Astrocyte of the hippocampus (primary cell): ENCODE results near the gene SLC10A1.

Source experiments
- DNase-seq: peaks from one replicate; pipeline ENCODE4 v3.0.0; 2011; ENCODE audit warnings: low read depth, low spot score

SLC10A1 gene

DNA sequence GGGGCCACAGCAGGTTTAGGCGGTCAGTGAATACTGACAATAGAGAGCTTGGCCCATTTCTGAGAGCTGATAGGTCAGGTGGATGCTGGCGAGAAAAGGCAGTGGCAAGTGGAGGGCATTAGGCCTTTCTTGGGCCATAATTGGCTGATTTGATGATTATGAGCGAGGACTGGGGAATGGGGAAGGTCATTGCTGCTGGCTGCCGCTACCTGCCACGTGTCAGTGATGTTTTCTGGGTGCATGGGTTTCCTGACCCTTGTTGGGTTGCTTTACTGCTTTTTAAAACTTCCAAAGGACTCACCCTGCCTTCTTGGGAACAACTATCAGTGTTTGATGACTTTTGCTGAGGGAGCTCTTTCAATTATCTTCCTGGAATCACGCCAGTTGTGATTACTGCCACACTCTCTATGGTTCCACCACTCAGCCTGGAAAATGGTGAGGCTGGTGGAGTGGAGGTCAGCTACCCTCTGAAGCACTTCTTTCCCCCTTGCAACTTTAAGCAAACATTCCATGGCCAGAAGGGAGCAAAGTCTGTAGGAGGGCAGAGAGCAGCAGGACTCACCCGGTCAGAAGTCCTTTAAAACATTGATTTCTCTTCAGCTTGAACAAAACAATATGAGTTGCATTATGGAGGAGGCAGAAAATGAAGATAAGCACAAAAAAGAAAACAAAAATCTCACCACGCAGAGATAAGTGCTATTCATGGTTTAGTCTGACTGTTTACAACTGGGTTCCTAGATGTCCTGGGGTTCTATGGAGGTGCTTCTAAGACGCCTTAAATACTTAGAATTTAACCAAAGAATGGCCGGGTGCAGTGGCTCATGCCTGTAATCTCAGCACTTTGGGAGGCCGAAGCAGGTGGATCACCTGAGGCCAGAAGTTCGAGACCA, 12.1 kb upstream of the SLC10A1 start:
- no peak for DNase-seq

DNA sequence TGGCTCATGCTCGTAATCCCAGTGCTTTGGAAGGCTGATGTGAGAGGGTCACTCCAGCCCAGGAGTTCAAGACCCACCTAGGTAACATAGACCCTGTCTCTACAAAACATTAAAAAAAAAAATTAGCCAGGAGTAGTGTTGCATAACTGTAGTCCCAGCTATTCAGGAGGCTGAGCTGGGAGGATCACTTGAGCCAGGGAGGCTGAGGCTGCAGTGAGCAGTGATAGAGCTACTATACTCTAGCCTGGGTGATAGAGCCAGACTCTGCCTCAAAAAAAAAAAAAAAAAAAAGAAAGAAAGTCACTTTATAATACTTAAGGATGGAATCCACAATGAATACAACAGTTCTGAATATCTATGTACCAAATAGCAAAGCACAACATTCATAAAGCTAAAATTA, 10.2 kb upstream of the SLC10A1 start:
- no peak for DNase-seq

DNA sequence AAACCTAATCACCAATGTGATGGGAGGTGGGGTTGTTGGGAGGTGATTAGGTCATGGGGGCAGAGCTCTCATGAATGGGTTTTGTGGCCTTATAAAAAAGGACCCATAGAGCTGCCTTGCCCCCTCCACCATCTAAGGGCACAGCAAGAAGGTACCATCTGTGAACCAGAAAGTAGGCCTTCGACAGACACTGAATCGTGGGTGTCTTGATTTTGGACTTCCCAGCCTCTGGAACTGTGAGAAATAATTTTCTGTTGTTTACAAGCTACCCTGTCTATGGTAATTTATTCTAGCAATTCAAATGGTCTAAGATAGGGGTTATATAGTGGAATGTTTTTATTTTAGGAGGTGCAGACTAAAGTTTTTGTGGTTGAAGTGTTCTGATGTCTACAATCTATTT, 7.9 kb upstream of the SLC10A1 start:
- no peak for DNase-seq

DNA sequence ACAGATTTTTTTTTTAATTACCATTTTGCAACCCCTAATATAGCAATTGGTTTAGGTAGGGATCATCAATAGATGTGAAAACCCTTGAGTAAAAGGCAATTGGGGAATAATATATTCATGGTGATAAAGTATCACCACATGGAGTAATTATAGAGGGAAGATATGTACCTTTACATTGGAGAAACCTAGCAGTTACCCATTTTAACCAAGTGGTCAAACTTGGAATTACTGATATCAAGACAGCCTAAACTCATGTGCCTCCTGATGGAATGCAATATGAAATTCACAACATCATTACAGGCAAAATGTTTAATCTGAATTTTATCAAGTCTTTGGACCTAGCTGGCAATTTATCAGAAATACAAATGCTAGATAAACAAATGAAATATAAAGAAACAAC, 6.7 kb upstream of the SLC10A1 start:
- DNase-seq: no peak

DNA sequence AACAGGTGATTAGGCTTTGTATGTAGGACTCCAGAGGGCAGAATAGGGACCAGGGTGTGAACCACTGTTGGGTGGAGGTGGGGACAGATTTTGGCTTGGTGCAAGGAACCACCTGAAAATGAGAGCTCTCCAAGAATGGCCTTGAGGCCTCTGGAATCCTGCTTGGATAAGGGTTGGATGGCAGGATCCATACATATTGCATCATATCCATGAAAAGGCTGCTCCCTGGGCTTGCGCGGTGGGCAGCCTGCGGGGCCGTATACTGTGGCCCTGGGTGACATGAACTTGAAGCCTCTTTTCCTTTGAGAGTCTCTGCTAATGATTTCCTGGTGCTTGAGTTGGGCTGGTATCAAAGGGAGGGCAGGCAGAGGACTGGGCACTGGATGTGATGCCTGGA, 1.3 kb upstream of the SLC10A1 start:
- DNase-seq: no peak

DNA sequence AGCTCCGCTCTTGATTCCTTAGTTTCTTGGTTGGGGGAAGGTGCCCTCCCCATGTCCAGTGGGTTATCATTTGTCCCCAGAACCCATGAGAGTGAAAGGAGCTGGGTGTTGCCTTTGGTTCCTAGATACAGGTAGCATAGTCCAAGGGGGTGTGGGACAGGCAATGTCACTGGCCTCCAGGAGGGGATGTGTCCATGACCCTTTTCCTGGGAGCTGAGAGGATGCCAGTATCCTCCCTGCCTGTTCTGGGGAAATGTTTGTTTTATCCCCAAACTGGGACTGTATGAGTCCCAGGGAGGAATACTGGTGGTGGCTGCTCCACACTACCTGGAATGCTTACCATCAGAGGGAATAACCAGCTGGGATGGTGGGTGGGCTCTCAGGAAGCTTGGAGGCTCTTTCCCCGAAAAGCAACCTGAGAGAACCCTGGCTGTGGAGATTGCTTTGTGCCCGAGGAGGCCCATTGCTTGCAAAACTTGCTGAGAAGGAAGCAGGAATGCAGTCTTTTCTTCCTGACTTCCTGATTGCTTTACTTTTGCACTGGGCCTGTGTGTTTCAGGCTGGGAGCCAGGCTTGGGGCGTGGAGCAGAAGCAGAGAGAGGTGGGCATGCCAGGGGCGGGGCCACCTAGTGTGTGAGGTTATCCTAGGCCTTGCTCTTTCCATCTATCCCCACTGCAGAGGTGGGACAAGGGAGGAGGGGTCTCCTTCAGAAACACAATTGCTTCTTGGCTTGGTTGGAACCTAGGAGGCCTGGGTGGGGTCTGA, 715 bp upstream of the SLC10A1 start:
- no peak for DNase-seq

DNA sequence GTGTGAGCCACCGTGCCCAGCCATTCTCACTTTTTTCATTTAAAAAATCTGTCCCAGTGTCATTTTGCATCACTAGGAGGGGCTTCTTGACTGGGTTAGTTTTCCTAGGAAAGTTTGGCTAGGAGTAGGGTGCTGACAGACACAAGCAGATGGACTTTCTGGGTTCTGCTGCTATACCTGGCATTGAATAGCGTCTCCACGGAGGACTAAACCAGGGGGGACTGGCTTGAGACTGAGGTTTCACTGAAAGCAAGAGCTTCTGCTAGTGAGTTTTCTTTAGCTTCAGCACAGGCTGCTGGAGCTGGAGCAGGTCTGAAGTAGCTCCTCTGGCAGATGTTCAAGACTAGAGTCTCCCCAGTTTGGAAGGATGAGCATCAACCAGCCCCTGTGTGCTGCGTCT, 1.4 kb downstream of the SLC10A1 start:
- no peak for DNase-seq

DNA sequence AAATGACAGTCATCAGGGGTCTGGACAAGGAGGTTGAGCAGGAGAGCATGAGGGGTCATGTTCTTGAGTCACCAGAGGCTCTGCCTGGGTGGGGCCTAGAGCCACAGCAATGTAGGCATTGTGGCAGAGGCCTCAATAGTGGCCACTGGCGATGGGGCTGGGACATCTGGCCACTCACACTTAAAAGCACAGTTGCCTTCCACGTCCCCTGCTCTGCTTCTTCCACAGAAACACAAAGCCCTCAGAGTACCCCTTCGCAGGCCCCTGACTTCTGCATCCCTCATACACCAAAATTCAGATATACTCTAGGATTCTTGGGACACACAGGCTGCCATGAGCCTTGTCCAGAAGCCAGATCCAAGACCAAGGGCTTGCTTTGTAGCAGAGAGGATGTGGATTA, 2.2 kb downstream of the SLC10A1 start:
- DNase-seq: no peak

DNA sequence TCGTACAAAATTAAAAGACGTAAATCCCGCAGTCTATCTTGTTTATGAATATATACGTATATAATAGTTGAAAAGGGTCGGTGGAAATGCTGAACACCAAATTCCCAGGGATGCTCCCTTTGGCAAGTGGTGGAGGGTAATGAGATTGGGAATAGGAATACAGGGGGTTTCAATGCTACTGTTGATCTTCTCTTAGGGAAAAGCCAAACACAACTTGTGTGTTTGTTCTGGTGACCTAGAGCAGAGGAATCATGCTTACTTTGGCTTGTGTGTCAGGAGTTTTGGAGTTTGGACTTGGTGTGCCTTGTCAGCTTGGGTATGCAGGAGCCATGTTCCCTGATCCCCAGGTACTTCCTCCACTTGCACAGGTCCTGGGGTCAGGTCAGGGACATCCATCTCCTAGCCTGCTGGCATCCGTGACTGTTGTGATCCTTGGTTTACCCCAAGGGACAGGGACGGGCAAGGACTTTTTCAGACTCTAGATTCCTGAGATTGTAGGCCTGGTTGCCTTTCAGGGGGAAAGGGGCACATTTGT, 4.1 kb downstream of the SLC10A1 start:
- no peak for DNase-seq

DNA sequence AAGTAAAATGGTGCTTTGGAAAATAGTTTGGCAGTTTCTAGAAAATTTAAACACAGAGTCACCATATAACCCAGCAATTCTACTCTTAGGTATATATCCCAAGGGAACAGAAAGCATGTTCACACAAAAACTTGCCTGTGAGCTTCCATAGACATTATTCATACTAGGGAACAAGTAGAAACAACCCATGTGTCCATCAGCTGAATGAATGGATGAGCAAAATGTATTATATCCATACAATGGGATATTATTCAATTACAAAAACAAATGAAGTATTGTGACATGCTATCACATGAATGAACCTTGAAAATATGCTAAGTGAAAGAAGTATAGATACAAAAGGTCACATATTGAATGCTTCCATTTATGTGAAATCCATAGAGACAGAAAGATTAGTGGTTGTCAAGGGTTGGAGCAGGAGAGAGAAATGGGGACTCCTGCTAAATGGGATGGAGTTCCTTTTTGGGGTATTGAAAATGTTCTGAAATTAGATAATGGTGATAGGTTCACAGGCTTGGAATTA, 7.9 kb downstream of the SLC10A1 start:
- no peak for DNase-seq

DNA sequence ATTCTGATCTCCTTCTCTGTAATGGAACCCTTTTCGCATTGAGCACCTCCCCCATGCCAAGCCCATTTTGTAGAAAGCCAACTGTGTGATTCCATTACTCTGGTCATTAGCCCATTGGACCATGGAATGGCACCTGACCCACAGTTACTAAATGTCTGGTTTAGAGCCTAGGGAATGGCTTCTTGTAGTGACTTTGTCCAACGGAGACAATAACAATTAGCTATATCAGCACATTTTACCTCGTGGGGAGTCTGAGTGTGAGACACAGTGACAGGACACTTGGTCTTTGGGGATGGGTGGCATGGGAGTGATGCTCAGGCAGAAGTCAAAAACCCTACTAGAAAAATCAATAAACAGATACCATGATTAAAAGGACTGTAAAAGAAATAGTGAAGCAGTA, 10.4 kb downstream of the SLC10A1 start:
- DNase-seq: no peak

DNA sequence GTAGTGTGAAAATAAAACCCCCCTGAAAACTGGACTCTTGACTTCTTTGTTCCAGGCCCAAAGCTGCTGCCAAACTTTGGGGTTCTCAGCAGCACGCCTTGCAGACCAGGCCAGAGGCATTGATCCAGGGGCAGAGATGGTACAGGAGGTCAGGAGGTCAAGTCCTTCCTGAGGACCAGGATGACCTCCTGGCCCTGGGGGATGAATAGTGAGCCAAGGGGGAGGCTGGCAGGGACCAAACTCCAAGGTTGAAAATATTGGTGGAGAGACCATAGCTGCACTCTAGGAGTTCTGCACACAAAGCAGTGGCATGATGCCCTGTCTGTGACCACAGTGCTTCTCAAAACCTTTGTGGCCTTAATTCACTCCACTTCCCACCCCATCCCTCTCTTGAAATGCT, 12.1 kb downstream of the SLC10A1 start:
- DNase-seq: no peak

DNA sequence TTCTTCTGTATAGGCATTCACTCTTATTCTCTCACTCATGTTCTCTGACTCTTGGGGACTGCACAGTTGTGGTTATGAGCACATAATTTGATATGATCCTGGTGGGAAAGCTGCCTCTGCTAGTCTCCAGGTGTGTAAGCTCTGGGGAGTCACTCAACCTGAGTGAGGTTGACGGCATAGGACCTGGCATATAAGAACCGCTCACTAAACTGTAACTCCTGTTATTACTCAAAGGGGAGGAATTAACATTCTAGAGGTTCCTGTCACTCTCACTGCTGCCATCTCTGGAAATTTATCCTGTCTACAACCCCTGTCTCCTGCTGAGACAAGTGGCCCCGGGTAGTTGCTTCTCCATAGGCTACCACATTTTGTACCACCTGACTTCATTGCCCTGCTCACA, 16.1 kb downstream of the SLC10A1 start:
- DNase-seq: no peak

DNA sequence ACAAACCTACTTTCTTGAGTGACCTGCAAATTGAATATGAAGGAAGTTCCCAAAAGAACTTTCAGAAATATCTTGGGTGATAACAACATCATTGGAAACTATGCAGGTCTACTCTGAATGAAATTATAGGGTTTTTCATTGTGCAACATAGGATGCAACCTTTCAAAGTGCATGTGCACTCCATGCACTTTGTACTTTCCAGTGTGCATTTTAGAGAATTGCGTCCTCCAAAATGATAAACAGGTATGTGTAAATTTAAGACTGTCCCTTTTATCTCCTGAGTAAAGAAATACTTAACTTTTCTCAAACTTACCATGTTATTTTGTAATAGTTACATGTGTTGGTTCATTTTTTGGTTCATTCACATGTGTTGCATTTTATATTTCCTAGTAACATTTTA, 16.9 kb downstream of the SLC10A1 start:
- no peak for DNase-seq

DNA sequence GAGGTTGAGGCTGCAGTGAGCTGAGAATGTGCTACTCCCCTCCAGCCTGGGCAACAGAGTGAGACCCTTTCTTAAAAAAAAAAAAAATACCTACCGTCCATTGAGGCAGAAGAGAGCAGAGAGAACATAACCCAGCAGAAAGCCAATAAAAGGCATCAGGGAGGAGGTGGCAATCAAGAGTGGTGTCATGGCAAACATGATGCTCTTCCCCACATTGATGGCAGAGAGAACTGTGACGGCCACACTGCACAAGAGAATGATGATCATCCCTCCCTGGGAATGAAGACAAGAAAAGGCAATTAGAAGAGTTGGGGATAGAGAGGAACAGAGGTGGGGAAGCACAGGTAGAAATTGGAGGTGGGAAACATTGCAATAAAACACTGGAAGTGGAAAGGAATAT, 18.0 kb downstream of the SLC10A1 start:
- DNase-seq: no peak

DNA sequence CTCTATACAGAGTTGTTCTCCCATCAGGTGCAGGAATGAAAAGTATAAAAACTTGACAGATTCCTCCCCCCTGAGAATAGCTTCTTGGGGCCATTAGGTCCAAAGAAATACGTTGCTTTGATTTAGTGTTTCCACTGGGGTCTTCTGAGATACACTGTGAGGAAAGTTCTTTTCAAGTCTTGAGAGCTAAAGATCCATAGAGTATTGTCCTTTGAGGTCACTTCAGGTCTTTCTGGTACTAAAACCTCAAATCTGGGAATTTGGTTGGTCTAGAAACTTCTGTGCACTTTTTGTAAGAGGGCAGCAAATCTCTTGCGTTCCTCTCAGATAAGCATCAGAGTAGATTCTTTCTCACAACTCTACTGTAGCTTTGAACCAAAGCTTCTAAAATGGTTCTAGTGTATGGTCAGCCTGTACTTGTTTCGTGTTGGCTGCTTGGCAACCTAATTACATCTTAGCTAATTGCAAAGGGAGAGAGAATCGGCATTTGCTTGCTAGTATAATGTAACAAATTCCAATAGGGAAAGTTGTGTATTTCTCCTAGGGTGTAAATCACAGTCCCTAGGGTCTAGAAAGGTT, 20.1 kb downstream of the SLC10A1 start:
- no peak for DNase-seq

DNA sequence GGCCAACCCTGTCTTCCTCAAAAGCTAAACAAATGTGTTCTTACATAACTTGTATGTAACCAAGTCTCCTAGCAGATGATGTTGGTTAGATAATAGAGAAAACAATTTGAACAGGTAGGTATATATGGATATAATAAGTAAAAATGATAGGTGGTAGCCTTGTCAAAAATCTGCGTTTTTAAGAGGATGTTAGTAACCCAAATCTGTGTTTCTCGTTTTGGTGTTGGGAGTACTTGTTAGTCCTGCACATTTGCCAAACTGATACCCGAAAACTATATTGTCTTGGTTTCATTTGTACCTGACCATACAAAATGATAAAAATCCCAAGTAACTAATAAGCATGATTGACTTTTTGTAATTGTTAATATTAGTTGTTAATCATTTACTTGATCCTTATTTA, 22.0 kb downstream of the SLC10A1 start:
- no peak for DNase-seq

DNA sequence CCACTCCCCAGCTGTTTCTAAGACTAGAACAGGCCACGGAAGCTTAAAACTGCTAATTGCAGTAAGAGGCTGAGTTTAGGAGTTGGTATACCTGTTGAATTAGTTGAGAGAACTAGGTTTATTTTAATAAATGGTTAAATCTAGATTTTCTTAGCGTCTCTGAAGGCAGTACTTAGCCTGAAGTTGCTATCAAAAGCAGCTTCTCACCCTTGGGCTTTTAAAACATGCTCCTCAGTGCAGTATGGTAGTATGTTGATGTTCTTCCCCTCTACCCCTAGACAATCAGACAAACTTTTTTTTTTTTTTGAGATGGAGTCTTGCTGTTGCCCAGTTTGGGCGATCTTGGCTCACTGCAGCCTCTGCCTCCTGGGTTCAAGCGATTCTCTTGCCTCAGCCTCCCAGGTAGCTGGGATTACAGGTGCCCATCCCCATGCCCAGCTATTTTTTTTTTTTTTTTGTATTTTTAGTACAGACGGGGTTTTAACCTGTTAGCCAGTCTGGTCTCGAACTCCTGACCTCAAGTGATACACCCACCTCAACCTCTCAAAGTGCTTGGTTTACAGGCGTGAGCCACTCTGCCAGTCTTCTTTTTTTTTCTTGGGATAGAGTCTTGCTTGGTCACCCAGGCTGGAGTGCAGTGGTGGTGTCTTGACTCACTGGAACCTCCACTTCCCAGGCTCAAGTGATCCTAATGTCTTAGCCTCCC, 23.3 kb downstream of the SLC10A1 start:
- DNase-seq: no peak

DNA sequence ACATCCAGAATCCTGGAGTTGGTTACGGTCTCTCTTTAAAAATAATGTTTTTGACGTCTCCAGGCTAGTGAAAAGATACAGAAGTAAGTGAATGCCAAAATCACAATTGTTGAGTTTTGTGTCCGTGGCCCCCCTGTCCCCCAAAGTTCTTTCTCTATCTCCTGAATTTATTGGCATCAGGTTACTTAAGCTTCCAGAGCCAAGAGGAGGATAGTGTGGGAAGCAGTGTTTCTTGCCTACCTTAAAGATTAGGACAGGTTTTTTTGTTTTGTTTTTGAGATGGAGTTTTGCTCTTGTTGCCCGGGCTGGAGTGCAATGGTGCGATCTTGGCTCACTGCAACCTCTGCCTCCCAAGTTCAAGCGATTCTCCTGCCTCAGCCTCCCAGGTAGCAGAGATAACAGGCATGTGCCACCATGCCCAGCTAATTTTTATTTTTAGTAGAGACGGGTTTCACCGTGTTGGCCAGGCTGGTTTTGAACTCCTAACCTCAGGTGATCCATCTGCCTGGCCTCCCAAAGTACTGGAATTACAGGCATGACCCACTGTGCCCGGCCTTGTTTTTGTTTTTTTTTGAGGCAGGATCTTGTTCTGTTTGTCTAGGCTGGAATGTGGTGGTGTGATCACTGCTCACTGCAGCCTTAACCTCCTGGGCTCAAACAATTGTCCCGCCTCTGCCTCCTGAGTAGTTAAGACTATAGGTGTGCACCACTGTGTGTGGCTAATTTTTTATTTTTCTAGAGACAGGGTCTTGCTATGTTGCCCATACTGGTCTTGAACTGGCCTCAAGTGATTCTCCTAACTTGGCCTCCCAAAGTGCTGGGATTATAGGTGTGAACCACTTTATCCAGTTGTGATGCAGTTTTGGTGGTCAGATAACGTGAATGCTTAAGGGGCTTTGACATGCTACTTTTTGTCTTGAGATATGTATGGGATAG, 24.7 kb downstream of the SLC10A1 start:
- DNase-seq: no peak

DNA sequence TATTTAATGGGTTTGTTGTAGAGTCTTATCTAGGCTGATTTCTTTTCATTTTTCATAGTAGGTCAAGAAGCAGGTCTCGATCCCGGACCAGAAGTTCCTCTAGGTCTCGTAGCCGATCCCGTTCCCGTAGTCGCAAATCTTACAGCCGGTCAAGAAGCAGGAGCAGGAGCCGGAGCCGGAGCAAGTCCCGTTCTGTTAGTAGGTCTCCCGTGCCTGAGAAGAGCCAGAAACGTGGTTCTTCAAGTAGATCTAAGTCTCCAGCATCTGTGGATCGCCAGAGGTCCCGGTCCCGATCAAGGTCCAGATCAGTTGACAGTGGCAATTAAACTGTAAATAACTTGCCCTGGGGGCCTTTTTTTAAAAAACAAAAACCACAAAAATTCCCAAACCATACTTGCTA, 25.9 kb downstream of the SLC10A1 start:
- no peak for DNase-seq

DNA sequence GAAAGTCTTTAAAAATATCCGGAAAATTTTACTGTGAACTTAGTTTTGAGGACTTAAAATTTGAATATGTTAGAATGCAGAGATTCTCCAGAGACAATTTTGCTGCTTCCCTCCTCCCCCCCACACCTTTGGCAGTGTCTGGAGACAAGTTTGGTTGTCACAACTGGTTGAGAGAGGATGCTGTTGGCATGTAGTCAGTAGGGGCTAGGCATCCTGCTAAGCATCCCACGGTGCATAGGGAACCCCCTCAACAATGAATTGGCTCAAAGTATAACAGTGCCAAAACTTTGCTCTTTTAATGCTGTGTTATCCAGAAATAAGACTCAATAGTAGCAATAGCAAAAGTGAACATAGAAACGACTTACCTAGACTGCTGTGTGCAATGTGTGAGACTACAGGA, 26.5 kb downstream of the SLC10A1 start:
- DNase-seq: no peak
